A673 (cell line): ENCODE results near the gene BPIFB2. TPM values are rescaled to one million over a fixed set of nuclear protein-coding genes. Genes with fewer than 3 reads are reported as not detected.

Experiments
- BruUV-seq: library from RNA; stranded (reverse); fragments of 400-500 nt; replicated peaks from 2 replicates; lab custom pipeline; 2021; lab: Mats Ljungman, UMichigan
- CTCF ChIA-PET: fragments of 300-600 bp; sonication (Branson Sonifier 250); formaldehyde crosslinking; loops from one replicate; lab custom pipeline; 2022; ENCODE audit warnings: antibody characterized with exemption; lab: Charles Lee
- POLR2A ChIA-PET: fragments of 300-600 bp; sonication (Branson Sonifier 250); formaldehyde crosslinking; loops from one replicate; lab custom pipeline; 2022; ENCODE audit warnings: antibody characterized with exemption; ENCODE audit not compliant: low non-redundant PET; lab: Charles Lee
- DNase-seq: peaks from one replicate; pipeline ENCODE4 v3.0.0-alpha.2; 2015; ENCODE audit warnings: low spot score
- H3K27ac ChIP-seq: fragments of 200-600 bp; sonication (generic); 2 replicates; pipeline ENCODE4 v1.5.1; 2016; ENCODE audit warnings: mixed run types, low read depth, mild to moderate bottlenecking, mixed read lengths, antibody characterized with exemption, low read length; ENCODE audit not compliant: poor library complexity, severe bottlenecking
- H3K27me3 ChIP-seq: fragments of 200-600 bp; sonication (generic); replicated peaks from 2 replicates; pipeline ENCODE4 v1.6.1; 2017; ENCODE audit warnings: mixed run types, low read depth, mild to moderate bottlenecking, mixed read lengths, antibody characterized with exemption, low read length; ENCODE audit not compliant: insufficient read depth, poor library complexity
- H3K36me3 ChIP-seq: fragments of 200-600 bp; sonication (generic); 2 replicates; pipeline ENCODE4 v1.6.1; 2016; ENCODE audit warnings: mixed run types, mild to moderate bottlenecking, mixed read lengths, antibody characterized with exemption, low read length; ENCODE audit not compliant: insufficient read depth, poor library complexity, severe bottlenecking
- H3K4me1 ChIP-seq: fragments of 200-600 bp; sonication (generic); 2 replicates; pipeline ENCODE4 v1.6.1; 2017; ENCODE audit warnings: mixed run types, mild to moderate bottlenecking, mixed read lengths, antibody characterized with exemption, low read length; ENCODE audit not compliant: insufficient read depth, poor library complexity, severe bottlenecking
- H3K4me3 ChIP-seq: fragments of 200-600 bp; sonication (generic); 2 replicates; pipeline ENCODE4 v1.5.1; 2016; ENCODE audit warnings: low read depth, mixed run types, mild to moderate bottlenecking, mixed read lengths, low read length; ENCODE audit not compliant: poor library complexity, severe bottlenecking
- H3K9me3 ChIP-seq: fragments of 200-600 bp; sonication (generic); 2 replicates; pipeline ENCODE4 v1.6.1; 2016; ENCODE audit warnings: mixed run types, low read depth, mild to moderate bottlenecking, mixed read lengths, antibody characterized with exemption, low read length; ENCODE audit not compliant: poor library complexity, severe bottlenecking
- CTCF ChIP-seq: fragments of 300-800, 200-600 bp; sonication (generic); conservative IDR thresholded peaks from 2 replicates; pipeline ENCODE4 v1.5.1; 2017; ENCODE audit warnings: low read depth, mild to moderate bottlenecking, antibody characterized with exemption, low read length, moderate library complexity, mixed read lengths
- EZH2 ChIP-seq: fragments of 200-600 bp; sonication (generic); IDR thresholded peaks from 2 replicates; pipeline ENCODE4 v1.6.1; 2017; ENCODE audit warnings: borderline replicate concordance, low read depth, mild to moderate bottlenecking, mixed read lengths, antibody characterized with exemption, low read length; ENCODE audit not compliant: poor library complexity, severe bottlenecking
- intact Hi-C: fragments of 100-400 bp; cut with micrococcal nuclease; formaldehyde crosslinking; loops from one replicate; pipeline ENCODE4 v1.10.0; 2022; ENCODE audit not compliant: unreplicated experiment
- total RNA-seq: library from RNA; stranded (reverse); gene quantifications from 2 replicates; pipeline ENCODE4 v1.2.3, GENCODE V29; 2021

BPIFB2 gene
- total RNA-seq, 1 experiment from 2014 or later = not detected

- no peak for DNase-seq
- Histone ChIP-seq H3K4me3 (no peak overlapping the region), H3K4me1 (no peaks in the 10 kb centered on the region), H3K9me3 (no peaks in the 10 kb centered on the region), H3K27ac (no peak overlapping the region), H3K36me3 (no peaks in the 10 kb centered on the region), H3K27me3 (no peaks in the 10 kb centered on the region)
- CTCF ChIA-PET = no interaction called here
- POLR2A ChIA-PET = interaction anchor here (0.6 kb wide), 1 partner anchor 44 kb away, joined by 3 read pairs; no protein-coding TSS in a partner anchor
- no peak for TF ChIP-seq CTCF
- TF ChIP-seq EZH2 = no peak
- intact Hi-C loops = no loop called here
- BruUV-seq = no TSS peak
Measured at GRCh38 chr20:33059741-33060390, 52.4 kb downstream of the BPIFB2 start.

DNA sequence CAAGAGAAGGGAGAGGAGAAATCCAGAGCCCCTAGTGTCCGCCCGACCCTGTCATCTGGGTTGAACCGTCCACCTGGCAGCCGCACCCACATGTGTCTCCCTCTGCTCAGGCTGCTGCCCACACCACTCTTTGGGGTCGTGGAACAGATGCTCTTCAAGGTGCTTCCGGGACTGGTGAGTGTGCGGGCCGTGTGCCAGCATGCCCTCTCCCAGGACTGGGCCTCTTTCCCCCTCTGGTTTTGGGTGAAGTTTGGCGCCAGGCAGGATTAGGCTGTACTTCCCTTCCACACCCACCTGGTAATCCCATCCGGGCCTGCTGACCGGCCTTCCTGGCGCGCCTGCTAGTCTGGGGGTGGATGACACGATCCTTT, 54.1 kb downstream of the BPIFB2 start:
- BruUV-seq = no TSS peak
- intact Hi-C loops = no loop called here
- Histone ChIP-seq H3K27me3 (no peaks in the 10 kb centered on the region), H3K9me3 (no peaks in the 10 kb centered on the region), H3K27ac (no peak overlapping the region), H3K4me3 (no peak overlapping the region), H3K36me3 (no peaks in the 10 kb centered on the region), H3K4me1 (no peaks in the 10 kb centered on the region)
- no peak for DNase-seq
- ChIA-PET CTCF (no interaction called here), POLR2A (no interaction called here)
- TF ChIP-seq EZH2 (no peak), CTCF (no peak)

GRCh38 chr20:33062105-33062824, 54.8 kb downstream of the BPIFB2 start:
- TF ChIP-seq CTCF (no peak), EZH2 (no peak)
- no peaks in the 10 kb centered on the region for H3K36me3 ChIP-seq
- H3K4me1 ChIP-seq = no peaks in the 10 kb centered on the region
- DNase-seq = no peak
- intact Hi-C loops = no loop called here
- H3K27me3 ChIP-seq = no peaks in the 10 kb centered on the region
- H3K4me3 ChIP-seq = no peak overlapping the region
- no peaks in the 10 kb centered on the region for H3K9me3 ChIP-seq
- CTCF ChIA-PET = no interaction called here
- H3K27ac ChIP-seq = no peak overlapping the region
- no TSS peak for BruUV-seq
- POLR2A ChIA-PET = no interaction called here
